Suppressor macrophage treated with lipopolysaccharide for 1 hour (primary cell): Measurements from ENCODE around the gene ENDOV.

Source experiments
- DNase-seq, 3 donors: peaks; one replicate each; pipeline ENCODE4 v3.0.0-alpha.2; 2020 to 2022

Gene ENDOV

GRCh38 chr17:80472996-80473395 is 58.0 kb downstream of the ENDOV start:
- no peak for DNase-seq

- DNase-seq: no peak
Measured at GRCh38 chr17:80473701-80474100, 58.7 kb downstream of the ENDOV start.

- peak in 1 of 3 donors; percentile 13 for DNase-seq
Measured at GRCh38 chr17:80474231-80474960, 59.4 kb downstream of the ENDOV start.

GRCh38 chr17:80474961-80475909 is 60.3 kb downstream of the ENDOV start:
- DNase-seq: peak in 1 of 3 donors; percentile 45

GRCh38 chr17:80475910-80476876 is 61.2 kb downstream of the ENDOV start, which contains the start of gene NPTX1:
TSS of gene NPTX1 (minus strand) at chr17:80476607. CDS start at chr17:80476446, 161 bp downstream.
- DNase-seq: peak in 1 of 3 donors; percentile 36

- peak in 1 of 3 donors; percentile 43 for DNase-seq
Measured at GRCh38 chr17:80476877-80477646, 62.1 kb downstream of the ENDOV start.

- DNase-seq: peak in 2 of 3 donors; percentile 31 to 70
Measured at GRCh38 chr17:80477647-80478478, 62.9 kb downstream of the ENDOV start.

GRCh38 chr17:80478487-80479245 is 63.7 kb downstream of the ENDOV start:
- DNase-seq: no peak

- DNase-seq: no peak
Measured at GRCh38 chr17:80479246-80479566, 64.2 kb downstream of the ENDOV start.

GRCh38 chr17:80480248-80480647 is 65.3 kb downstream of the ENDOV start:
- DNase-seq: no peak

GRCh38 chr17:80481284-80482057 is 66.5 kb downstream of the ENDOV start:
- DNase-seq: no peak

GRCh38 chr17:80482058-80482318 is 67.0 kb downstream of the ENDOV start:
- no peak for DNase-seq

GRCh38 chr17:80482555-80483308 is 67.8 kb downstream of the ENDOV start:
- peak; percentile 44 to 68 (median 46) for DNase-seq

- no peak for DNase-seq
Measured at GRCh38 chr17:80485846-80486245, 70.9 kb downstream of the ENDOV start.

- no peak for DNase-seq
Measured at GRCh38 chr17:80486692-80487091, 71.7 kb downstream of the ENDOV start.

GRCh38 chr17:80487511-80487910 is 72.5 kb downstream of the ENDOV start:
- no peak for DNase-seq
